Spleen (tissue), 11 donors: ENCODE measurements around the gene AGK. TPM values are rescaled to one million over a fixed set of nuclear protein-coding genes. Genes with fewer than 3 reads are reported as not detected.
A peak's percentile ranks its signal among the peaks of the same experiment; 100 is the strongest.

Experiments used
- DNase-seq: peaks from one replicate; pipeline ENCODE4 v3.0.0-alpha.2; 2020
- H3K27ac ChIP-seq, 8 donors: fragments of 200-600 bp; sonication (generic) in 7 of 8; 1 replicate in 4 of 8; 2 replicates in 4 of 8; pipeline versions ENCODE4 v1.5.0 to v1.8.0; 2016 to 2021; ENCODE audit warnings: inconsistent platforms in 4 of 8, mild to moderate bottlenecking in 4 of 8, moderate library complexity in 1 of 8
- H3K27me3 ChIP-seq, 7 donors: fragments of 200-600 bp; sonication (generic) in 6 of 7; replicated peaks in 1 of 7; 1 replicate in 4 of 7; 2 replicates in 3 of 7; pipeline versions ENCODE4 v1.5.0 to v1.8.0; 2016 to 2021; ENCODE audit warnings: inconsistent platforms in 3 of 7, mild to moderate bottlenecking in 1 of 7
- H3K36me3 ChIP-seq, 6 donors: fragments of 200-600 bp; sonication (generic) in 5 of 6; 1 replicate in 4 of 6; 2 replicates in 2 of 6; pipeline versions ENCODE4 v1.5.0 to v1.8.0; 2016 to 2021; ENCODE audit warnings: inconsistent platforms in 2 of 6
- H3K4me1 ChIP-seq, 6 donors: fragments of 200-600 bp; sonication (generic) in 5 of 6; 1 replicate in 3 of 6; 2 replicates in 3 of 6; pipeline versions ENCODE4 v1.5.0 to v1.8.0; 2016 to 2021; ENCODE audit warnings: inconsistent platforms in 3 of 6
- H3K4me3 ChIP-seq, 8 donors: fragments of 200-600 bp; sonication (generic) in 7 of 8; 1 replicate in 4 of 8; 2 replicates in 4 of 8; pipeline versions ENCODE4 v1.5.0 to v1.8.0; 2016 to 2021; ENCODE audit warnings: inconsistent platforms in 4 of 8, mild to moderate bottlenecking in 4 of 8, moderate library complexity in 2 of 8
- H3K9me3 ChIP-seq, 8 donors: fragments of 200-600 bp; sonication (generic) in 7 of 8; 1 replicate in 4 of 8; 2 replicates in 4 of 8; pipeline versions ENCODE4 v1.5.0 to v1.8.0; 2016 to 2021; ENCODE audit warnings: inconsistent platforms in 4 of 8
- POLR2A ChIP-seq, 3 donors: fragments of 450-650 bp; IDR thresholded peaks; one replicate each; pipeline ENCODE4 v1.5.1; 2017; ENCODE audit warnings: antibody characterized with exemption in 3 of 3, mild to moderate bottlenecking in 1 of 3
- POLR2AphosphoS5 ChIP-seq, 3 donors: sonication (generic); formaldehyde crosslinking; IDR thresholded peaks; one replicate each; pipeline ENCODE4 v1.5.1; 2017; ENCODE audit warnings: antibody characterized with exemption in 3 of 3
- WGBS, 5 donors: extraction: QIAGEN DNeasy Blood & Tissue Kit in 3 of 5; methylation state at CpG; one replicate each; pipeline versions ENCODE4 v1.1.5 to v1.1.7; 2013 to 2018; 5-methylcytosine and 5-hydroxymethylcytosine counted together
- intact Hi-C: fragments of 100-400 bp; cut with DNase I; formaldehyde crosslinking; loops from one replicate; pipeline ENCODE4 v1.15.0; 2023; ENCODE audit warnings: low total_unique reads
- polyA plus RNA-seq, 3 donors: library from polyadenylated mRNA; stranded (reverse); fragments of 200-250 nt; gene quantifications; one replicate each; pipeline ENCODE4 v1.2.1, GENCODE V29; 2013
- total RNA-seq, 7 donors: library from RNA; depleted of rRNA in 3 of 7; stranded (reverse); fragments of >200 nt in 3 of 7; fragmentation: NEBNext Ultra II Directional in 4 of 7; extraction: Animal tissue kit (Norgen Biotek cat#: 25700) in 4 of 7; gene quantifications; one replicate each; pipeline versions ENCODE4 v1.1.0 to v1.2.1, GENCODE V29; 2016 to 2021
- TF ChIP-seq, protein P1 (sequence below), 11 experiments: fragments of 200-600 bp in 7 of 11; fragments of 450-650 bp in 4 of 11; sonication (generic) in 4 of 11; IDR thresholded peaks in 8 of 11; conservative IDR thresholded peaks in 3 of 11; 1 replicate in 7 of 11; 2 replicates in 4 of 11; pipeline versions ENCODE4 v1.4.0 to v1.8.0; 2016 to 2021; ENCODE audit warnings: antibody characterized with exemption in 11 of 11, inconsistent platforms in 4 of 11, mild to moderate bottlenecking in 1 of 11
- donor health status: healthy with polysubstance abuse.
- donor health status: DM: no; HTN: no; CAD: no; lungs with moderate emphysema.
- donor health status: DM: no; HTN: no; CAD: no.
- donor health status: Bipolar disorder and iron deficiency.
- donor health status: healthy.
- donor health status: DM: no; HTN: no; CAD: no.
- donor health status: DM: yes; HTN: yes; CAD: no.

The AGK gene
- total and polyA plus RNA-seq, 10 donors = 11.0 to 35.5 (median 24.0) TPM

DNA sequence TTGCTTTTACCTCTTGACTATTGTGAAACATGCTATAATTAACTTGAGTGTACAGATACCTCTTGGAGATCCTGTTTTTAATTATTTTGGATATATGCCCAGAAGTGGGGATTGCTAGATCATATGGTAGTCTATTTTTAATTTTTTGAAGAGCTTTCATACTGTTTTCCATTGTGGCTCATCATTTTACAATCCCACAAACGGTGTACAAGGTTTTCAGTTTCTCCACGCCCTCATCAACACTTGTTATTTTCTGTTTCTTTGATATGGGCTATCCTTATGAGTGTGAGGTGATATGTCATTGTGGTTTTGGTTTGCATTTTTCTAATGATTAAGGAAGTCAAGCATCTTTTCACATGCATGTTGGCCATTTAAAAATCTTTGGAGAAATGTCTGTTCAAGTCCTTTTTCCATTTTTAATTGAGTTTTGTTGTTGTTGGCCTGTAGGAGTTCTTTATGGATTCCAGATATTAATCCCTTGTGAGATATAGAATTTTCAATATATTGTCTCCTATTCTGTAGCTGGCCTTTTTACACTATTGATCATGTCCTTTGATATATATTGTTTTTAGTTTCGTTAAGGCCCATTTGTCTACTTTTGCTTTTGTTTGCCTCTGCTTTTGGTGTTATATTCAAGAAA, 7.5 kb downstream of the AGK start:
- Histone ChIP-seq H3K27me3 (no peaks in the 10 kb centered on the region), H3K9me3 (peaks cover 0 to 19% (median 13%) of the 10 kb centered on the region in 8 donors), H3K27ac (peak overlapping the region in 5 of 8 donors; percentile 5 to 71 (median 60)), H3K36me3 (peaks cover 0 to 82% (median 15%) of the 10 kb centered on the region in 6 donors), H3K4me1 (peaks cover 0 to 8% (median 0%) of the 10 kb centered on the region in 6 donors), H3K4me3 (no peak overlapping the region)
- whole genome bisulfite sequencing, 5 donors = 46 to 66% (median 58%) methylated on average over 3 of the region's 3 CpGs
- intact Hi-C loops = no loop called here
- DNase-seq = no peak
- TF ChIP-seq POLR2A (IDR thresholded peaks at IDR 0.05) = no peak
- TF ChIP-seq, protein P1, sequence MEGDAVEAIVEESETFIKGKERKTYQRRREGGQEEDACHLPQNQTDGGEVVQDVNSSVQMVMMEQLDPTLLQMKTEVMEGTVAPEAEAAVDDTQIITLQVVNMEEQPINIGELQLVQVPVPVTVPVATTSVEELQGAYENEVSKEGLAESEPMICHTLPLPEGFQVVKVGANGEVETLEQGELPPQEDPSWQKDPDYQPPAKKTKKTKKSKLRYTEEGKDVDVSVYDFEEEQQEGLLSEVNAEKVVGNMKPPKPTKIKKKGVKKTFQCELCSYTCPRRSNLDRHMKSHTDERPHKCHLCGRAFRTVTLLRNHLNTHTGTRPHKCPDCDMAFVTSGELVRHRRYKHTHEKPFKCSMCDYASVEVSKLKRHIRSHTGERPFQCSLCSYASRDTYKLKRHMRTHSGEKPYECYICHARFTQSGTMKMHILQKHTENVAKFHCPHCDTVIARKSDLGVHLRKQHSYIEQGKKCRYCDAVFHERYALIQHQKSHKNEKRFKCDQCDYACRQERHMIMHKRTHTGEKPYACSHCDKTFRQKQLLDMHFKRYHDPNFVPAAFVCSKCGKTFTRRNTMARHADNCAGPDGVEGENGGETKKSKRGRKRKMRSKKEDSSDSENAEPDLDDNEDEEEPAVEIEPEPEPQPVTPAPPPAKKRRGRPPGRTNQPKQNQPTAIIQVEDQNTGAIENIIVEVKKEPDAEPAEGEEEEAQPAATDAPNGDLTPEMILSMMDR (IDR thresholded peaks at IDR 0.05 in 8 of 11, conservative IDR thresholded peaks at IDR 0.05 in 3 of 11) = no peak
- TF ChIP-seq POLR2AphosphoS5 (IDR thresholded peaks at IDR 0.05) = no peak

DNA sequence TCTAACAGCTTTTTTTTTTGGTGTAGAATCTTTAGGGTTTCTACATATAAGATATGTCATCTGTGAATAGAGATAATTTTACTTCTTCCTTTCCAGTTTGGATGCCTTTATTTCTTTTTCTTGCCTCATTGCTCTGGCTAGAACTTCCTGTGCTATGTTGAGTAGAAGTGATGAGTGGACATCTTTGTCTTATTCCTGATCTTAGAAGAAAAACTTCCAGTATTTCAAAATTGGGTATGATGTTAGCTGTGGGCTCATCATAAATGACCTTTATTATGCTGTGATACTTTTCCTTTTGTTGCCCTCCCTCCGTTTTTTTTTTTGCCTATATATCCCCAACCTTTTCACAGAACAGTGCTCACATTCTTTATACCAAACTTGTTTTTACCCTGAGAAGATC, 8.8 kb downstream of the AGK start:
- 73 to 96% (median 89%) methylated on average over 1 of the region's 1 CpG for WGBS, 5 donors
- DNase-seq = no peak
- peaks cover 0 to 23% (median 16%) of the 10 kb centered on the region in 8 donors for H3K9me3 ChIP-seq
- TF ChIP-seq POLR2AphosphoS5 (IDR thresholded peaks at IDR 0.05) (no peak), POLR2A (IDR thresholded peaks at IDR 0.05) (no peak)
- TF ChIP-seq, protein P1 (IDR thresholded peaks at IDR 0.05 in 8 of 11, conservative IDR thresholded peaks at IDR 0.05 in 3 of 11) = no peak
- no peak overlapping the region for H3K27ac ChIP-seq
- no peaks in the 10 kb centered on the region for H3K27me3 ChIP-seq
- H3K4me3 ChIP-seq = no peak overlapping the region
- H3K4me1 ChIP-seq = peaks cover 0 to 7% (median 0%) of the 10 kb centered on the region in 6 donors
- intact Hi-C loops = no loop called here
- H3K36me3 ChIP-seq = peaks cover 0 to 95% (median 19%) of the 10 kb centered on the region in 6 donors

DNA sequence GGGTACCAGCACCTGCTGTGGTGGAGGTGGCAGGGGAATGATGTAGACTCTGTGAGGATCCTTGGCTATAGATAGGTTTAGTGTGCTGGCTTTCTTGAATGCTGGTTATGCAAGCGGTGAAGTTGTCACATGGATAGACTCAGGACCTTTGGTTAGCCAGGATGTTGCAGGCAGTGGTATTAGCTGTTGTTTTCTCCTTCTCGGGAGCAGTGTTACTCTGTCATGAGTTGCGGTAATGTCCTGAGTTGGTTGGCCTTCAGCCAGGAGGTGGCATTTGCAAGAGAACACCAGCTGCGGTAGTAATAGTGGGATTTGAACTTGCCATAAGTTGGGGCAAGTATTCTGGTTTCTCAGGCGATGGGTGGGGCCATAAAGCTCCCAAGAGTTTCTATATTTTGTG, 10.8 kb downstream of the AGK start:
- intact Hi-C loops = no loop called here
- TF ChIP-seq, protein P1 (IDR thresholded peaks at IDR 0.05 in 8 of 11, conservative IDR thresholded peaks at IDR 0.05 in 3 of 11) = no peak
- TF ChIP-seq POLR2A (IDR thresholded peaks at IDR 0.05) (no peak), POLR2AphosphoS5 (IDR thresholded peaks at IDR 0.05) (no peak)
- Histone ChIP-seq H3K36me3 (peaks cover 3 to 96% (median 25%) of the 10 kb centered on the region in 6 donors), H3K4me3 (no peak overlapping the region), H3K27me3 (no peaks in the 10 kb centered on the region), H3K9me3 (peaks cover 0 to 23% (median 16%) of the 10 kb centered on the region in 8 donors), H3K27ac (no peak overlapping the region), H3K4me1 (peaks cover 0 to 7% (median 0%) of the 10 kb centered on the region in 6 donors)
- 83 to 94% (median 90%) methylated on average over 2 to 5 of the region's 5 CpGs for WGBS, 5 donors
- no peak for DNase-seq

DNA sequence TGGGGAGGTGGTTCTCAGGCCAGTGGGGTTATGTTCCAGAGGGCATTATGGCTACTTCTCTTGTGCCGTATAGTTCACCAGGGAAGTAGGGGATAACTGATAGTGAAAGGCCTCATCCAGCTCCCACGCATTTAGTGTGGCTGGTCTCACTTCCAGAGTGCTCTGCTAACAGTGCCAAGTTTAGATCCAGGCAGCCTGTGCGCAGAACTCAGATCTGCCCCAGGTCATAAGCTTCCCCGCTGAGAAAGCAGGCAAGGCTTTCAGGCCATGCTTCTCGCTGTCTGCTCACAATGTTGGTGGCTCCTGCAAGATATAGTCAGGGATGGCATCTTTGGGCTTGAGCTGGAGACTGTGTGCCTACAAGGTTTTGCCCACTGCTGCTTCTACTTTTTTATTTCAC, 11.3 kb downstream of the AGK start:
- Histone ChIP-seq H3K27me3 (no peaks in the 10 kb centered on the region), H3K9me3 (peaks cover 0 to 23% (median 16%) of the 10 kb centered on the region in 8 donors), H3K27ac (no peak overlapping the region), H3K4me3 (no peak overlapping the region), H3K4me1 (peaks cover 0 to 7% (median 0%) of the 10 kb centered on the region in 6 donors), H3K36me3 (peaks cover 3 to 96% (median 27%) of the 10 kb centered on the region in 6 donors)
- TF ChIP-seq POLR2AphosphoS5 (IDR thresholded peaks at IDR 0.05) (no peak), POLR2A (IDR thresholded peaks at IDR 0.05) (no peak)
- TF ChIP-seq, protein P1 (IDR thresholded peaks at IDR 0.05 in 8 of 11, conservative IDR thresholded peaks at IDR 0.05 in 3 of 11) = no peak
- intact Hi-C loops = no loop called here
- WGBS, 5 donors = 89 to 95% (median 93%) methylated on average over 5 of the region's 5 CpGs
- no peak for DNase-seq
